Pancreas (tissue), 10 donors: ENCODE measurements around the gene FAM9A. TPM values are rescaled to one million over a fixed set of nuclear protein-coding genes. Genes with fewer than 3 reads are reported as not detected.

Experiments used
- ATAC-seq, 4 donors: fragments of 200-7000 bp; cut with Tn5 transposase; one replicate each; pipeline versions ENCODE4 v1.8.0 to v1.9.1; 2020; ENCODE audit warnings: mild to moderate bottlenecking in 4 of 4, moderate library complexity in 4 of 4
- DNase-seq, 6 donors: peaks; one replicate each; pipeline ENCODE4 v3.0.0-alpha.2; 2020
- FAIRE-seq: peaks from 2 replicates; lab custom pipeline; 2012; peaks lifted over from hg19 to GRCh38; lab: Jason Lieb, UNC
- H3K27ac ChIP-seq, 4 donors: fragments of 200-600 bp; sonication (generic); 1 replicate in 3 of 4; 2 replicates in 1 of 4; pipeline versions ENCODE4 v1.5.0 to v1.8.0; 2020
- H3K27me3 ChIP-seq, 4 donors: fragments of 200-600 bp; one replicate each; pipeline ENCODE4 v1.8.0; 2021
- H3K36me3 ChIP-seq, 3 donors: fragments of 200-600 bp; sonication (generic) in 1 of 3; one replicate each; pipeline versions ENCODE4 v1.5.0 to v1.8.0; 2020 to 2021
- H3K4me1 ChIP-seq, 3 donors: fragments of 200-600 bp; one replicate each; pipeline ENCODE4 v1.8.0; 2021
- H3K4me3 ChIP-seq, 4 donors: fragments of 200-600 bp; sonication (generic) in 2 of 4; one replicate each; pipeline versions ENCODE4 v1.5.0 to v1.8.0; 2020 to 2021
- H3K9me3 ChIP-seq, 4 donors: fragments of 200-600 bp; one replicate each; pipeline ENCODE4 v1.8.0; 2021
- WGBS, 2 donors: extraction: QIAGEN DNeasy Blood & Tissue Kit; methylation state at CpG; one replicate each; pipeline ENCODE4 v1.1.7; 2013; 5-methylcytosine and 5-hydroxymethylcytosine counted together
- intact Hi-C, 3 donors: fragments of 100-400 bp; cut with DNase I; formaldehyde crosslinking; loops; one replicate each; pipeline versions ENCODE4 v1.11.1 to v1.14.2; 2022
- polyA plus RNA-seq, 2 donors: library from polyadenylated mRNA; stranded (reverse); fragments of 200-250 nt; gene quantifications; one replicate each; pipeline ENCODE4 v1.2.3, GENCODE V29; 2013
- total RNA-seq, 6 donors: library from RNA; stranded (reverse); fragmentation: NEBNext Ultra II Directional in 4 of 6; extraction: Animal tissue kit (Norgen Biotek cat#: 25700) in 4 of 6; gene quantifications; one replicate each; pipeline versions ENCODE4 v1.2.1 to v1.2.4, GENCODE V29; 2021 to 2023
- TF ChIP-seq, protein P1 (sequence below), 4 donors: fragments of 200-600 bp; sonication (generic) in 3 of 4; IDR thresholded peaks; one replicate each; pipeline versions ENCODE4 v1.5.0 to v1.8.0; 2021; ENCODE audit warnings: antibody characterized with exemption in 4 of 4
- donor health status: healthy with polysubstance abuse.
- donor health status: DM: no; HTN: no; CAD: no; lungs with moderate emphysema.
- donor health status: DM: no; HTN: no; CAD: no.
- donor health status: control.
- donor health status: control.
- donor health status: Bipolar disorder and iron deficiency.
- donor health status: DM: yes; HTN: yes; CAD: no.
- donor health status: DM: no; HTN: no; CAD: no.
- donor health status: DM: no; HTN: no; CAD: no.
- donor health status: DM: yes; HTN: yes; CAD: no.

The FAM9A gene
- total RNA-seq (not detected), polyA plus RNA-seq (not detected)

DNA sequence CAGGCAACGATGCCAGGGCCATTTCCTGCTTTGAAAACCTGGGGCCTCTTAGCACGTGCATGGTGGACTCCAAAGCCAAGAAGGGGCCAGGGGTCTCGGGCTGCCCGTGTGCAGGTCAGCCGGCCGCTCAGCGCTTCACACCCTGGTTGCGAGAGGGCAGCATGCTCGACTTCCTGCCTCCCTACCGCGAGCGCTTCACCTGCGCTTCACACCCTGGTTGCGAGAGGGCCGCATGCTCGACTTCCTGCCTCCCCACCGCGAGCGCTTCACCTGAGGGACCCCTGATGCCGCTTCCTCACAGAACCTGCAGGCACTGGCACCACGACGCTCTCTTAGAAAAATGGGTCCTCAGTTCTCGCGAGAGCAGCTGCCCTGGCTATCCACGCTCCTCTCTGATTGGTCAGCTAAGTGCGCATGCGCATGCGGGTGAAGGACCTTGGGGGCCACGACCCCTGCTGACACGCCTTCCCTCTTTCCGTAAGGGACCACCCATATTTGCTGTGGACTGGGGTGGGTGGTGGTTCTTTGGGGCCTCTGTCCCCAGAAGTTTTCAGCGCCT is at the start of gene FAM9A:
Gene FAM9A (minus strand): TSS at position 343 of the 559 bp plus-strand sequence. CDS start 1,212 bp downstream, outside the sequence.
- DNase-seq = peak in 1 of 6 donors; percentile 56
- TF ChIP-seq, protein P1, sequence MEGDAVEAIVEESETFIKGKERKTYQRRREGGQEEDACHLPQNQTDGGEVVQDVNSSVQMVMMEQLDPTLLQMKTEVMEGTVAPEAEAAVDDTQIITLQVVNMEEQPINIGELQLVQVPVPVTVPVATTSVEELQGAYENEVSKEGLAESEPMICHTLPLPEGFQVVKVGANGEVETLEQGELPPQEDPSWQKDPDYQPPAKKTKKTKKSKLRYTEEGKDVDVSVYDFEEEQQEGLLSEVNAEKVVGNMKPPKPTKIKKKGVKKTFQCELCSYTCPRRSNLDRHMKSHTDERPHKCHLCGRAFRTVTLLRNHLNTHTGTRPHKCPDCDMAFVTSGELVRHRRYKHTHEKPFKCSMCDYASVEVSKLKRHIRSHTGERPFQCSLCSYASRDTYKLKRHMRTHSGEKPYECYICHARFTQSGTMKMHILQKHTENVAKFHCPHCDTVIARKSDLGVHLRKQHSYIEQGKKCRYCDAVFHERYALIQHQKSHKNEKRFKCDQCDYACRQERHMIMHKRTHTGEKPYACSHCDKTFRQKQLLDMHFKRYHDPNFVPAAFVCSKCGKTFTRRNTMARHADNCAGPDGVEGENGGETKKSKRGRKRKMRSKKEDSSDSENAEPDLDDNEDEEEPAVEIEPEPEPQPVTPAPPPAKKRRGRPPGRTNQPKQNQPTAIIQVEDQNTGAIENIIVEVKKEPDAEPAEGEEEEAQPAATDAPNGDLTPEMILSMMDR (IDR thresholded peaks at IDR 0.05) = no peak
- no peaks in the 10 kb centered on the region for H3K27me3 ChIP-seq
- H3K36me3 ChIP-seq = no peaks in the 10 kb centered on the region
- H3K9me3 ChIP-seq = no peaks in the 10 kb centered on the region
- no peaks in the 10 kb centered on the region for H3K4me1 ChIP-seq
- intact Hi-C loops = no loop called here
- 91 to 93% methylated on average over 31 to 32 of the region's 32 CpGs for WGBS, 2 donors
- no peak for FAIRE-seq
- H3K4me3 ChIP-seq = no peak within 1 kb of the TSS
- H3K27ac ChIP-seq = no peak within 1 kb of the TSS
- ATAC-seq = no peak

DNA sequence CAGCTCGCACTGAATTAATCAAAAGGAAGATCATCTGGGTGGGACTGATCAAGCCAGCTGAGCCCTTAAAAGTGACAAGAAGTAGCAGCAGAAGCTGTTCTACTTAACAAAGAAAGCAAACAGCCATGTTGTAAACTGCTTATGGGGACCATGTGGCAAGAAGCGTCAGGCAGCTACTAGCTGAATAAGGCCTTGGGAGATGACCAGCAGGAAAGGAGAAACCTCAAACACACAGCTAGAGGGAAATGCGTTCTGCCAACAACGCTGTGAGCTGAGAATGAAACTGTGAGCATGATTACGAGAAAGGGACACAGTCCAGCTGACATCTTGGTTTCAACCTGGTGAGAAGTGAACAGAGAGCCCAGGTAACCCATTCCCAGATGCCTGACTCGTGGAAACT is 49.3 kb upstream of the FAM9A start:
- WGBS, 2 donors = 74 to 79% methylated on average over 6 of the region's 6 CpGs
- Histone ChIP-seq H3K27ac (no peak overlapping the region), H3K4me1 (no peaks in the 10 kb centered on the region), H3K36me3 (no peaks in the 10 kb centered on the region), H3K4me3 (no peak overlapping the region), H3K27me3 (peaks cover 0 to 17% (median 0%) of the 10 kb centered on the region in 4 donors), H3K9me3 (no peaks in the 10 kb centered on the region)
- DNase-seq (no peak), ATAC-seq (no peak), FAIRE-seq (no peak)
- TF ChIP-seq, protein P1 (IDR thresholded peaks at IDR 0.05) = no peak
- intact Hi-C loops = no loop called here

DNA sequence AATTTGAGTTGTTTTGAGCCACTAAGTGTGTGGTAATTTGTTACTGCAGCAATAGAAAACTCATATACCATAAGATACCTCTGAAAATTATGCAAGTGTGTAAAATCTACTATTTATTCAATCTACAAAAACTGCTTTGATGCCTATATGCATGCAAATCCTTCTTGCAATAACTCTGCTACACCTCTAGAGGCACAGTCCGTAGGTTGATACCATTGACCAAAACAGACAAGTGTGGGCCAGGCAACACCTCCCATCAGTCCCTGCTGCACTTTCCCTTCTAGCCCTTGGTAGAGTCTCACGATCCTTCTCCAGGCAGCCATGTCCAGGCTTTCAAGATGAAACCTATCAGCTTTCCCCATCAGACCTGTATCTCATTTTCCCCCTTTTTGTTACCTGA is 48.8 kb upstream of the FAM9A start:
- intact Hi-C loops = no loop called here
- H3K36me3 ChIP-seq = no peaks in the 10 kb centered on the region
- no peaks in the 10 kb centered on the region for H3K4me1 ChIP-seq
- WGBS, 2 donors = 55 to 80% methylated on average over 2 of the region's 2 CpGs
- H3K4me3 ChIP-seq = no peak overlapping the region
- FAIRE-seq = no peak
- no peak for ATAC-seq
- DNase-seq = no peak
- H3K9me3 ChIP-seq = no peaks in the 10 kb centered on the region
- TF ChIP-seq, protein P1 (IDR thresholded peaks at IDR 0.05) = no peak
- H3K27me3 ChIP-seq = peaks cover 0 to 17% (median 0%) of the 10 kb centered on the region in 4 donors
- H3K27ac ChIP-seq = no peak overlapping the region

DNA sequence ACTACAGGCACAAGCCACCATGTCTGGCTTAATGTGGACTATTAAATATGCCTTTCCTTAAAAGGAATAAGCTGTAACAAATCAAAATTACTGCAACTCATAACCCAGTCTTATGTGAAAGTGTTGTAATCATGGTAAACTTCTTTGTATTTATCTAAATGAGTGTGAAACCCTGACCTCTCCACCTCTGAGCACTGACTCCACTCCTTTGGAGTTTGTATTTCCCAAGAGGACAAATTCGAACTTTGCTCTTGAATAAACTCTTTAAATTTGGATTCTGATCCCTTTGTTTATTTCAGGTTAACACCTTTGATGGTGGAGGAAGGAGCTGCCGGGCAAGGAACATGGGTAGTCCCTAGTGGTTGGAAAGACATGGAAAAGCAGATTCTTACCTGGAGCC is 48.3 kb upstream of the FAM9A start:
- no peak overlapping the region for H3K27ac ChIP-seq
- FAIRE-seq = no peak
- no peaks in the 10 kb centered on the region for H3K4me1 ChIP-seq
- H3K27me3 ChIP-seq = peaks cover 0 to 17% (median 0%) of the 10 kb centered on the region in 4 donors
- ATAC-seq = no peak
- no peak overlapping the region for H3K4me3 ChIP-seq
- H3K36me3 ChIP-seq = no peaks in the 10 kb centered on the region
- intact Hi-C loops = no loop called here
- H3K9me3 ChIP-seq = no peaks in the 10 kb centered on the region
- TF ChIP-seq, protein P1 (IDR thresholded peaks at IDR 0.05) = no peak
- WGBS, 2 donors = 34 to 37% methylated on average over 2 of the region's 2 CpGs
- no peak for DNase-seq

DNA sequence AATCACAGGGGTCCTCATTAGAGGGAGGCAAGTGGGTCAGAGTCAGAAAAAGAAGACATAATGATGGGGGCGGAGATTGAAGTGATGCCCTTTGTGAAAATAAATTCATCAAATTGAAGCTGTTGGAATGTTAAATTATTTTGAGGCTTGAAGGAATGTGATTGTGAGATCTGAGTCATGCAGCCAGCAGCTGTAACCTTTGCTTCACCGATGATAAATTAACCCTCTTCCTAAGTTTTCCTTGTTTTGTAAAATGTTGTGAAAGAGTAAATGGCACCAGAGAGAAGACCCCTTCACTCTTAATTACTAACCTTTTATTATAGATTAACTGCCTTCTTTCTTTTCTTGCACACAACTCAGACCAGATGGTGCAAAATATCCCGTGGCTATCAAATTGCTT is 47.7 kb upstream of the FAM9A start:
- ATAC-seq = no peak
- intact Hi-C loops = no loop called here
- H3K4me1 ChIP-seq = no peaks in the 10 kb centered on the region

More for the DNA sequence above, 47.7 kb upstream of the FAM9A start:
- FAIRE-seq (no peak), DNase-seq (no peak)
- H3K36me3 ChIP-seq = no peaks in the 10 kb centered on the region
- no peaks in the 10 kb centered on the region for H3K9me3 ChIP-seq
- 34 to 46% methylated on average over 3 of the region's 3 CpGs for WGBS, 2 donors
- H3K27me3 ChIP-seq = peaks cover 0 to 17% (median 0%) of the 10 kb centered on the region in 4 donors
- TF ChIP-seq, protein P1 (IDR thresholded peaks at IDR 0.05) = no peak
- H3K27ac ChIP-seq = no peak overlapping the region
- H3K4me3 ChIP-seq = no peak overlapping the region
